GM18526 (cell line): ENCODE measurements around the gene SGIP1.

Experiments used
- POLR2A ChIP-seq: IDR thresholded peaks from 3 replicates; pipeline ENCODE4 v1.6.1; 2011; ENCODE audit not compliant: insufficient read length; ENCODE audit errors: extremely low read depth

The SGIP1 gene

DNA sequence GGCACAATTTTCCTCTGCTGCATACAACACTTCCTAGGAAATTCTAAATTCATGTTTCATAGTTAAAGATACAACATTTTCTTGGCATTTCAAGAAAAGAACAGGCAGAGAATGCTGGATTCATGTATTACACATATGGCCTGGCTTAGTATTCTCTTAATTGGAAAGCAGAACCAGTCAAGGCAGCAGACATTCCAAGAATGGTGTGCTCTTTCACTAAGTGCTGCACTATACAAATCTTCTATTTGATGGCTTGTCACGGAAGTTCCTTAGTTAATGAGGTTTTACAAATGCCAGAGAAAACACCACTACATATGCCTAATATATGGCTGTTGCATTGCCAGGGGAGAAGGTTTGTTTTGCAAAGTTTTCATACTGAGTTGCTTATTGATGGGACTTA is 137.5 kb downstream of the SGIP1 start:
- TF ChIP-seq POLR2A, result no peak

DNA sequence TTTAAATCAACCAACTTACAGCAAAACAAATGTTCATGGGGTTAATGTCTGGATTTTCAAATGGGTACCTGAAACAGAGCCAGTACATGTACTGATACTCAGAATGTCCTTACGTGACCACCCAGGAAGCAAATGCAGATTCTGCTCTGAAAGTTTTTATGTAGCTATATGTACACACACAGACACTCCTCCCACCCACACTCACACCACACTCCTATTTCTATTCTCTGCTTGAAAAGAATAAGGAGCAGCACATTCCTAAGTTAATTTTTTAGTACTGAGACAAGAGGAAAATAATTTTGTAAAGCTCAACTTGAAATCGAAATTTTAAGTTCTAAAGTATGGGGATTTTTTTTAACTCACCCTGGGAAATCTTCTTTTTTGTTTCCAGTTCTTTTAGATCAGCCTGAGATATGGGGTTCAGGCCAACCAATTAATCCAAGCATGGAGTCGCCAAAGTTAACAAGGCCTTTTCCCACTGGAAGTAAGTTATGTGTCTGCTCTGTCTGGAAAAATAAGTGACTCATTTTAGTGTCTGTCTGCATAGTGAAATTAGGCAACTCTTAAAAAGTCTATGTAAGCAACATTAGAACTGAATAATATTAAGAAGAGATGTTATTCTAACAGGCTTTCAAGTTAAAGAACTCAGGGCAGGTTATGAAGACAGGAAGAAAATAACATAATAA is 142.8 kb downstream of the SGIP1 start:
- no peak for TF ChIP-seq POLR2A

DNA sequence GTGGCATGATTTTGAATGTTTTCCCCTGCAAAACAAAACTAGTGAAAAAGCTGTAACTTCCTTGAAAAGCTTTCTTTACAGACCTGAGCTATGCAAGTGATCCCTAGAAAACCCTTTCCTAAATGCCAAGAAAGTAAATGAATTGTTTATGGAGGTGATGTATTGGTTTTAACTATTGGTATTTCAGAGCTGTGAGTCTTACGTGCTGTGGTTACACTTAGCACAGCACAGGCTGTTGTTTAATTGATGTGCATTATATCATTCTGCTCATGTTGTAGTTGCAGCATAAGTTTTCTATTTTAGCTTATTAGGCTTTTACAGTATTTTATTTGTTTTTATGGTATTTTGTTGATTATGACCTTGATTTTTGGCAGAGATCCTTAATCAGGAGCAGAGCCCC is 144.2 kb downstream of the SGIP1 start:
- TF ChIP-seq POLR2A, result no peak

DNA sequence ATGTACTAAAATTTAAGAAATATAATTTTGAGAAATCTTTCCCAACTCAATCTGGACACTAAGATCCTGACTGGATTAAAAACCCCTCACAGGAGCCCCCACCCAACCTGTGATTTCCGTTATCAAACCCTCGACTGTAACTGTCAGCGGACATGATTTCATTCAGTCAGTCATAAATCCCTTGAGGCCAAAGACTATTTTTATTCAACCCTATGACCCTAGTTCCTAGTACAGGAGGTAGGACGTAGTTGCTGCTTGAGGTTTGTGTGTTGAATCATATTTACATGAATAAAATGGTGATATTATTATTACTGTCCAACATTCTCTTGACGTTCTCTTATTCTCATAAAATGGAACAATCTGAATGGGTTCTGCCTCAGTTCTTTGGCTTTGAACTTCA is 145.2 kb downstream of the SGIP1 start:
- TF ChIP-seq POLR2A, result no peak

DNA sequence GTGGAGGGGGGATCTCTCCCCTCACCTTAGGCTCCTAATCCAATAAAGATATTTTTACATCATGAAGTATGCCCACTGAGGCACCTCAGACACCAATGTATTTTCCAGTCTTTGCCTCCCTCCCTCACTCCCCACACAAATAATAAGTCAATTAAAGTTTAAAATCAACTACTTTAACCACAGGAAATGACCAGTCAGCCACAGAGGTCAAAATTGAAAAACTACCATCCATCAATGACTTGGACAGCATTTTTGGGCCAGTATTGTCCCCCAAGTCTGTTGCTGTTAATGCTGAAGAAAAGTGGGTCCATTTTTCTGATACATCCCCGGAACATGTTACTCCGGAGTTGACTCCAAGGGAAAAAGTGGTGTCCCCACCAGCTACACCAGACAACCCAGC is 147.7 kb downstream of the SGIP1 start:
- no peak for TF ChIP-seq POLR2A

DNA sequence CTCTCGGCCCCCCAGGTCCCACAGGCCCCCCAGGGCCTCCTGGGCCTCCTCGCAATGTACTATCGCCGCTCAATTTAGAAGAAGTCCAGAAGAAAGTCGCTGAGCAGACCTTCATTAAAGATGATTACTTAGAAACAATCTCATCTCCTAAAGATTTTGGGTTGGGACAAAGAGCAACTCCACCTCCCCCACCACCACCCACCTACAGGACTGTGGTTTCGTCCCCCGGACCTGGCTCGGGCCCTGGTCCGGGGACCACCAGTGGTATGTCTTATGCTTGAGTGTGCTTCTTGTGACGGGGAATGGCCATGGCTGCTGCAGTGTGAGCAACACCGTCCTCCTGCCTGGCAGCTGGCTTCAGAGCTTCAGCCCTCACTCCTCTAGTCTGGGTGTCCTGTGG is 148.2 kb downstream of the SGIP1 start:
- TF ChIP-seq POLR2A, result no peak

DNA sequence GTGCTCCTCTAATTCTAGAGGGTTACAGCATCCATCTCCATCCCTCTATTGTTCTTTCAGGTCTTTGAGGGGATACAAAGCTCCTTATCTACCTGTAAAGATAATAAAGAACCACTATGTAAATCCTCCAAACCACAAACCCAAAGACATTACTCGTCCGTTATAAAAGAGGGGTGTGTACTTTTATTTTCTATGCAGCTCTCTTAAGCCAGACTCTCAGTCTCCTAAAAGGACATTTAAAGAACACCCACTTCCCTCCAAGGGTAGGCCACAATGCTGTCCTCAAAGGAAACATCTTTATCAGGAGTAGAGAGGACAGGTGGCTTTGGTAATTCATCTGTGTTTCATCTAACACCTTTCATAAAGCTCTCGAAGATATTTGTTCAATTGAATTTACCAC is 150.4 kb downstream of the SGIP1 start:
- no peak for TF ChIP-seq POLR2A

DNA sequence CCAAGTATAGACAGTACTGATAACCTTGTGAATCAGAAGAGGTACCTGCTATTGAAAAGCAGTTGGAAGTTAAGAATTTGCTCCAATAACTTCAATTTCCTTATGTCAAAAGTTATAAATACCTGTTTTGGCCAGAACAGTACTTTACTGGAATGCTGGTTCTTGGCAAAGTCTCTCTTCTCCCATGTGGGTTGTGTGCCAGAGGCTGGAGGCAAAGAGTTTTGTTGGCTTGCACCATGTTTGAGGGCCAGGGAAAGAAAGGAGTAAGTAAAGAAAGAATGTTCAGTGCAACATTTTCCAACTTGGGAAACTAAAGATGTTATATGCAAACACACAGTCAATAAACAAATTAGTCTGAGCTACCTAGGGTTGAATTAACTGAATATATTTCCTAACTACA is 151.3 kb downstream of the SGIP1 start:
- TF ChIP-seq POLR2A, result no peak

DNA sequence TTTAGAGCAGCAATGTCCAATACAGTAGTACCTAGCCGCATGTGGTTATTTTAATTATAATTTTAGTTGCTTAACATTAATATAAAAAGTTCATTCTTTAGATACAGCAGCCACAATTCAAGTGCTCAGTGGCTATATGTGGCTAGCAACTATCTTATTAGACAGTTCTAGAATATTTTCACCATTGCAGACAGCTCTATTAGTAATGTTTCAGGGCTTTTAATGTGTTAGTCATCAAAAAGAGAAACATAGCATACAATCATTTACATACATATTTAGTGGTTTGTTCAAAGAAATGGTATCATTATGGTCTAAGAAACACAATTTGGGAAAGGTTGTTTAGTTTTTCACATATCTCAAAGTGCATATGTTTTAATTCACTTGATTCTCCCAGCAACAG is 151.7 kb downstream of the SGIP1 start:
- no peak for TF ChIP-seq POLR2A

DNA sequence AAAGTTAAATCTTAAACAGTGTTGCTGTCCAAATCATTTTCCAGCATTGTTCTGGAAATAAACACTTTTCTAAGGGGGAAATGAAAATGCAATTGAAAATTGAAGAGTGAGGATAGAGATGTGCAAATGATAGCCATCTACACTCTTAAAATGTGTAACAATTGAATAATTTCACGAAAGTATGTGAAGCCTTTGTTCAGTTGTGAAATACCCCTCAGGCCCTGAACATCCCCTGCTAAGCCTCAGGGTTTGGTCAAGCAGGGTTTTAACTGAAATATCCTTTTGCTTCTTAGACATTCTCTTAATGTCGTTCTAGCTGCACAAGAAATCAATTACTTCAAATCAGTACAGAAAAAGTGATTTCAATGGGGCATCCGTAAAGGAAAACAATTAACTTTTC is 152.5 kb downstream of the SGIP1 start:
- no peak for TF ChIP-seq POLR2A

DNA sequence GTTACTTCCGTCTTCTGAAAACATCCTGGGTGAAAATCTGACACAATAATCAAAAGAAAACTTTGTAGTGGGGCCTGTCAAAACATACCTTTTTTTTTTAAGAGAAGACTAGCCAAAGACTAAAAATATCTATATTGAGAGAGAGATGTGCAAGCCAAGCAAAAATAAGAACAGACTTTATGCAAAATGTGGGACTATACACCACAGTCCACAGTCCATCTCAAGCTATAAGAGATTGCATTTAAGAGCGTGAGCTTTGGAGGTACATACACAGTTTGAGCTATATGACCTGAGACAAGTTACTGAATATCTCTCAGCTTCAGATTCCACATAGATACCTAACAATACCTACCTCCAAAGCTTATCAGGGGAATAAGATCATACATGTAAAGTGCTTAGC is 153.4 kb downstream of the SGIP1 start:
- TF ChIP-seq POLR2A, result no peak

DNA sequence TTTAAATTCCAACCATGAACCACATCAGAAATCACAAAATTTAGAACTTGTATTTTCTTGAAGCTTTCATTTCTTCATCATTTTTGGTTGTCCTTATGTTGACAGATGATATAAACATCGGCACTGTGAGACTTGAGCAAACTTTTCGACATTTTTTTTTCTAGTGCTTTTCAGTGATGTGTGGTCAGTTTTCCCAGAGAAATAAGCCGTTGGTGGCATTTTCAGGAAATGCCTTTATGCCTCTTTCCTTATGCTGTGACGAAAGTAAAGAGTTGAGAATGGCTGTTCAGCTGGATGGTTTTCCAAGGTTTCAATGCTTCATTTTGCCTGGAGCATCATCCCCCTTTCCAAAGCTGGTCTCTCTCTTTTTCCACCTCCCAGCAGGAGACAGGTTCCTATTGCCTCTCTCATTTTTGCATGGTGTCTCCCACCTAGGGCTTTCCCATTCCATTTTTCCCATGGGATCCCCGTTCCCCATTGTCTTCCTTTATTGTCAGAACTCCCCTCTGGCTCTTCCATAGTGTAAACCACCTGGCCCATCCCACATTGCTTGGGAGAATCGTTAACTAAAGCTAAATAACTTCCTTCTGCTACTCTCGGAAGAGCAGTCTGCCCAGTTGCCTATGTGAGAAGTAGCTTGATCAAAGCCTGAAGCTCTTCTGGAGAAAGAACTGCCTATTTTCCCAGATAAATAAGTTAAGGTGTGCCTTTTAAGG is 156.9 kb downstream of the SGIP1 start:
- no peak for TF ChIP-seq POLR2A

DNA sequence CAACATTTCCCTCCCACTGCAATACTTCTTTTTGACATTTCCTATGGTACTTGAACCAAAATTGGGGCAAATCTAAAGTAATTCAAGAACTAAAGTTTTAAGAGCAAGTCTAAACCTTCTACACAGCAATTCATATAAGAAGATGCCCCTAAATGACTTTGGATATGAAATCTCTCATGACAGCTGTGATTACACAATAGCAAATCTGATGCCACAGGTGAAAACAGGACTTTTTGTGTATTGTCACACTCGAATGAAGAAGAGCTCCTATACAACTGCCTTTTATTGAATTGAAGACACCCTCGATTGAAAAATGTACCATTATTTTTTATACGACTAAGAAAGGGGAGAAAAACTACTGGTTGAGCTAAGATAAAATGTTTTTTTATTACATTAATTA is 158.7 kb downstream of the SGIP1 start:
- TF ChIP-seq POLR2A, result no peak

DNA sequence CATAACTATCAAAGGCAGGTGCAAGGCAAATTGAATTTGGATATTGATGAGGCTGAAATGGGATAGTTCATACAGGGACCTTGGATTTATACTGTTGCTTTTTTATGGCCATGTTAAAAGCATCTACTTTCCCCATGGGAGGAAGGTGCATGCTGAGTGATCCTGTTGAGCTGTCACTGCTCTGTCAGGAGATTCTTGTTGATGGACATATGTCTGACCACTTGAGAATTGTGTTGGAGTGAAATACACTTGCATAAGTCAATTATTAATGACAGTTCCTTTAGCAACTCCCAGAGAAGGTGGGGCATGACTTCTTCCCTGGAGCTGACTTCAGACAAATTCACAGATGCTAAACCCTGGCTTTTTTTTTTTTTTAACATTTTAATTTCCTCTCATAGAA is 159.9 kb downstream of the SGIP1 start:
- TF ChIP-seq POLR2A, result no peak

DNA sequence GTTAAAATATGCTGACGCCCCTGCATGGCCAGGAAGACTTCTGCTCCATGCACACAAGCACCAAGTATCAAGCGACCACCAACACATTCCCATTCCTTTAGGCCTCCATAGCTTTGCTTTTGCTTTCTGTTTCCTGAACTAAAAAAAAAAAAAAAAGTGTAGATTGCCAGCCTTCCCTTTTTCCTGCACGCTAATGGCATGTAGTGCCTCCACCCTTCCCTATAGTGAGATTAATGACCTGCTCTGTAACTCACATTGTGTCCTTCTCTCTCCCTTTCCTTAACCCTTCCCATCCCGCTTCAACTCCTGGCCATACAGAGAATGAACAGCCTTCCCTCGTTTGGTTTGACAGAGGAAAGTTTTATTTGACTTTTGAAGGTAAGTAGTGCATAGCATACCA is 161.2 kb downstream of the SGIP1 start:
- TF ChIP-seq POLR2A, result no peak

DNA sequence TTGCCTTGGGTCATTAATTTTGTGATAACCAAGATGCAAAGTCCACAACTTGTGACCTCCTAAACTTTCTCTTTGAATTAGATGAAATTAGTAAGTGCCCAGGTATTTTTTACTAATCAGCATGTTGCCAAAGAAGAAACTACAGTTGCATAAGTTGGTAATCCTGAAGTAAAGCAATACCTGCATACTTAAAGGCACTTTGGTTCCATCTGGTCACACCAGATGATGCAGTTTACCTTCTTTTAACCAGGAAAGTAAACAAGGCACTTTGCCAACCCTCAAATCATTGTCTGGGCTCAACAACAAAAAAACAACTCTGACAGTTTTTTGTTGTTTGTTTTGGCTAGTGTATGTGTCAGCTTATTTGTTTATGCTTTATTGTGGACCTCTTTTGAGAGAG is 162.8 kb downstream of the SGIP1 start:
- TF ChIP-seq POLR2A, result no peak

DNA sequence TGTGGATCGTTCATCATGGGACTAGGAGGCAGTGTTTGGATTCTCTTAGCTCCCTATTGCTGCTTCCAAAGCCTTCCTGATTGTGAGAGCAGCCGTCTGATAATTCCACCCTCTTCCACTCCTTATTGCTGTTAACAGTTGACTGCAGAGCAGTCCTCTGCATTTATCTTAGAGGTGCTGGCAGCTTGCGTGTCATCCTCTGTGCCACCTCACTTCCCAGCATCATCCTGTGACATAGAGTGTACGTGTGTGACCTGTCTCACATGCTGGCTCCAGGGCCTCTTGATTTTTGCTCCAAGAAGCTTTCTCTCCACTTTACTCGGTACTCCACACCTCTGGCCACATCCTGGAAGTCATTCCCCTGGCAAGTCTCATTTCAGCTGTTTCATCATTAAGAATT is 165.3 kb downstream of the SGIP1 start:
- no peak for TF ChIP-seq POLR2A
